Upper lobe of left lung (tissue), 4 donors: Measurements from ENCODE around the gene GLCE.

Experiments used
- CTCF ChIP-seq, 6 experiments: fragments of 450-650 bp in 4 of 6; fragments of 200-600 bp in 2 of 6; sonication (generic) in 2 of 6; IDR thresholded peaks; one replicate each; pipeline ENCODE4 v1.5.1; 2016 to 2019; ENCODE audit warnings: antibody characterized with exemption in 6 of 6
- EP300 ChIP-seq, 4 donors: sonication (generic); formaldehyde crosslinking; IDR thresholded peaks; one replicate each; pipeline ENCODE4 v1.5.1; 2017; ENCODE audit warnings: antibody characterized with exemption in 4 of 4, control low read depth in 2 of 4

- TF ChIP-seq CTCF (IDR thresholded peaks at IDR 0.05) (no peak), EP300 (IDR thresholded peaks at IDR 0.05) (no peak)
Measured at GRCh38 chr15:69164807-69165636, 4.6 kb downstream of the GLCE start.
